Loucy (cell line): ENCODE results near the gene SRSF9.

Source experiments
- EZH2phosphoT487 ChIP-seq: fragments of 200-600 bp; IDR thresholded peaks from 2 replicates; pipeline ENCODE4 v1.6.1; 2018; ENCODE audit warnings: antibody characterized with exemption, mild to moderate bottlenecking, moderate library complexity, borderline replicate concordance
- TF ChIP-seq, protein P1 (sequence below): fragments of 200-600 bp; sonication (generic); conservative IDR thresholded peaks from 2 replicates; pipeline ENCODE4 v1.5.1; 2014; ENCODE audit warnings: mild to moderate bottlenecking, antibody characterized with exemption, low read length

DNA sequence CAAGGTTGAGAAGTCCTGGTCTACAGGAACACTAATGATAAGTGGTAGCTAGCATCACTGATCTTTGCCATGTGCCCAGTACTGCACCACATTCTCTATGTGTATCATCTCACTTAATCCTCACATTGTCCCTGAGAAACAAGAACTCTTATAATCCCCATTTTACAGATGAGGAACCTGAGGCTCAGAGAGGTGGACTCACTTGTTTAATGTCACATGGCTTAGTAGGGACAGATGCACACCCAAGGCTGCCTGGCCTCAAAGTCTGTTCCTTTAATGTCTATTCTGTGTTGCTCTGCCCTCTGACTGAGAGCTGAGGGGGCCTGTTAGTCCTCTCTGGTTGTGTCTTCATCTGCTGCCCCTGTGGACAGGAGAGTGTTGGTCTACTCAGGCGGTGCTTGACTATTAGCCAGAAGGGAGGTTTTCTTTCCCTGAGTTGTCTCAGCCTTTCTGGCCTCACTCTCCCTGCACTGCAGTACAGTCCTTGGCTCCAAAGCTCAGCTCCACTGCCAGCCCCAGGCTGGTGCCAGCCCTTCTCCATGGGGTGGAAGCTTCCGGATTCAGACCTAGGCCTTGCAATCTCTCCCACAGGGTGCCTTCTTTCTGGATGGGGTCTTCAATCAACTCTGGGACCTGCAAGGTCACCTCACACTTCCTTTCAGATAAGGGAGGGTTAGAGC lies 21.4 kb upstream of the SRSF9 start:
- TF ChIP-seq, protein P1, sequence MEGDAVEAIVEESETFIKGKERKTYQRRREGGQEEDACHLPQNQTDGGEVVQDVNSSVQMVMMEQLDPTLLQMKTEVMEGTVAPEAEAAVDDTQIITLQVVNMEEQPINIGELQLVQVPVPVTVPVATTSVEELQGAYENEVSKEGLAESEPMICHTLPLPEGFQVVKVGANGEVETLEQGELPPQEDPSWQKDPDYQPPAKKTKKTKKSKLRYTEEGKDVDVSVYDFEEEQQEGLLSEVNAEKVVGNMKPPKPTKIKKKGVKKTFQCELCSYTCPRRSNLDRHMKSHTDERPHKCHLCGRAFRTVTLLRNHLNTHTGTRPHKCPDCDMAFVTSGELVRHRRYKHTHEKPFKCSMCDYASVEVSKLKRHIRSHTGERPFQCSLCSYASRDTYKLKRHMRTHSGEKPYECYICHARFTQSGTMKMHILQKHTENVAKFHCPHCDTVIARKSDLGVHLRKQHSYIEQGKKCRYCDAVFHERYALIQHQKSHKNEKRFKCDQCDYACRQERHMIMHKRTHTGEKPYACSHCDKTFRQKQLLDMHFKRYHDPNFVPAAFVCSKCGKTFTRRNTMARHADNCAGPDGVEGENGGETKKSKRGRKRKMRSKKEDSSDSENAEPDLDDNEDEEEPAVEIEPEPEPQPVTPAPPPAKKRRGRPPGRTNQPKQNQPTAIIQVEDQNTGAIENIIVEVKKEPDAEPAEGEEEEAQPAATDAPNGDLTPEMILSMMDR: no peak
- TF ChIP-seq EZH2phosphoT487: no peak
